Lower lobe of right lung (tissue), 2 donors: Measurements from ENCODE around the gene BCL10. TPM values are rescaled to one million over a fixed set of nuclear protein-coding genes. Genes with fewer than 3 reads are reported as not detected.

ENCODE experiments used
- ATAC-seq, 2 donors: fragments of 200-7000 bp; cut with Tn5 transposase; one replicate each; pipeline ENCODE4 v1.9.1; 2020 to 2022; ENCODE audit warnings: mild to moderate bottlenecking in 2 of 2, moderate library complexity in 2 of 2
- DNase-seq: peaks from one replicate; pipeline ENCODE4 v3.0.0-alpha.2; 2020
- H3K27ac ChIP-seq: fragments of 200-600 bp; one replicate; pipeline ENCODE4 v1.8.0; 2022
- H3K27me3 ChIP-seq: fragments of 200-600 bp; one replicate; pipeline ENCODE4 v1.8.0; 2022; ENCODE audit warnings: low read depth
- H3K36me3 ChIP-seq: fragments of 200-600 bp; one replicate; pipeline ENCODE4 v1.8.0; 2022; ENCODE audit warnings: mild to moderate bottlenecking
- H3K4me1 ChIP-seq: fragments of 200-600 bp; one replicate; pipeline ENCODE4 v1.8.0; 2022
- H3K4me3 ChIP-seq: fragments of 200-600 bp; one replicate; pipeline ENCODE4 v1.8.0; 2022; ENCODE audit warnings: mild to moderate bottlenecking
- H3K9me3 ChIP-seq: fragments of 200-600 bp; one replicate; pipeline ENCODE4 v1.8.0; 2022
- CTCF ChIP-seq: fragments of 200-600 bp; IDR thresholded peaks from one replicate; pipeline ENCODE4 v1.8.0; 2022; ENCODE audit warnings: antibody characterized with exemption, mild to moderate bottlenecking
- intact Hi-C: fragments of 100-400 bp; cut with DNase I; formaldehyde crosslinking; loops from one replicate; pipeline ENCODE4 v1.11.0; 2022
- total RNA-seq: library from RNA; stranded (reverse); fragmentation: NEBNext Ultra II Directional; extraction: Animal tissue kit (Norgen Biotek cat#: 25700); gene quantifications from one replicate; pipeline ENCODE4 v1.2.1, GENCODE V29; 2021
- donor health status: DM: no; HTN: yes; CAD: no; lungs with severe emphysema.

Gene BCL10
- total RNA-seq, 1 donor from 2014 or later: 27.4 TPM

- ATAC-seq (peak; percentile 53 to 63), DNase-seq (peak; percentile 55)
- Histone ChIP-seq H3K4me1 (peaks cover 12% of the 10 kb centered on the region), H3K9me3 (no peaks in the 10 kb centered on the region), H3K27ac (no peak overlapping the region), H3K27me3 (no peaks in the 10 kb centered on the region), H3K36me3 (no peaks in the 10 kb centered on the region), H3K4me3 (no peak overlapping the region)
- TF ChIP-seq CTCF: no peak
- intact Hi-C loops: no loop called here
Observed at GRCh38 chr1:85283475-85284199, 7.2 kb upstream of the BCL10 start.

GRCh38 chr1:85282424-85282823 is 6.0 kb upstream of the BCL10 start:
- no peak for ATAC-seq

GRCh38 chr1:85280636-85281035 is 4.2 kb upstream of the BCL10 start:
- ATAC-seq: no peak
- H3K27me3 ChIP-seq: no peaks in the 10 kb centered on the region

More at GRCh38 chr1:85282424-85282823, 6.0 kb upstream of the BCL10 start:
- no peaks in the 10 kb centered on the region for H3K27me3 ChIP-seq
- no peaks in the 10 kb centered on the region for H3K9me3 ChIP-seq
- no peaks in the 10 kb centered on the region for H3K36me3 ChIP-seq
- intact Hi-C loops: no loop called here
- TF ChIP-seq CTCF: no peak
- no peak for DNase-seq
- H3K27ac ChIP-seq: no peak overlapping the region
- H3K4me1 ChIP-seq: peaks cover 17% of the 10 kb centered on the region
- H3K4me3 ChIP-seq: no peak overlapping the region

GRCh38 chr1:85279458-85280080 is 3.1 kb upstream of the BCL10 start:
- Histone ChIP-seq H3K36me3 (no peaks in the 10 kb centered on the region), H3K4me1 (peaks cover 34% of the 10 kb centered on the region), H3K27ac (peak overlapping the region; percentile 61), H3K27me3 (no peaks in the 10 kb centered on the region), H3K9me3 (no peaks in the 10 kb centered on the region), H3K4me3 (no peak overlapping the region)
- TF ChIP-seq CTCF: no peak
- DNase-seq (no peak), ATAC-seq (no peak)
- intact Hi-C loops: no loop called here

More at GRCh38 chr1:85280636-85281035, 4.2 kb upstream of the BCL10 start:
- intact Hi-C loops: no loop called here
- Histone ChIP-seq H3K27ac (no peak overlapping the region), H3K4me3 (no peak overlapping the region), H3K4me1 (peaks cover 24% of the 10 kb centered on the region), H3K9me3 (no peaks in the 10 kb centered on the region), H3K36me3 (no peaks in the 10 kb centered on the region)
- no peak for DNase-seq
- no peak for TF ChIP-seq CTCF

GRCh38 chr1:85278853-85279314 is 2.5 kb upstream of the BCL10 start:
- H3K9me3 ChIP-seq: no peaks in the 10 kb centered on the region
- peak overlapping the region; percentile 61 for H3K27ac ChIP-seq
- no peaks in the 10 kb centered on the region for H3K36me3 ChIP-seq
- ATAC-seq (no peak), DNase-seq (no peak)
- intact Hi-C loops: no loop called here
- TF ChIP-seq CTCF: no peak
- peaks cover 41% of the 10 kb centered on the region for H3K4me1 ChIP-seq
- H3K4me3 ChIP-seq: no peak overlapping the region
- no peaks in the 10 kb centered on the region for H3K27me3 ChIP-seq
